Measurements from ENCODE around the gene SERPINB1. TPM values are rescaled to one million over a fixed set of nuclear protein-coding genes. Genes with fewer than 3 reads are reported as not detected.
"Not testable (repeated sequence)": the region's sequence is repeated elsewhere in the genome, so short reads cannot be mapped to it uniquely, and the experiment has no call there.

SERPINB1 gene
- total RNA-seq, 3 donors from 2014 or later, result 35.1 to 53.6 (median 51.8) TPM

- H3K9me3 ChIP-seq, result no peaks in the 10 kb centered on the region
- TF ChIP-seq POLR2A (IDR thresholded peaks at IDR 0.05), result no peak
- TF ChIP-seq CTCF (IDR thresholded peaks at IDR 0.05), result no peak
- no peak for TF ChIP-seq POLR2AphosphoS5 (IDR thresholded peaks at IDR 0.05)
- intact Hi-C loops (cut with DNase I; ENCODE audit: low total_unique reads), result no loop called here
- H3K27me3 ChIP-seq, result no peaks in the 10 kb centered on the region
- no peak for DNase-seq (ENCODE audit: low spot score in 2 of 2)
- H3K36me3 ChIP-seq, result no peaks in the 10 kb centered on the region
- peak overlapping the region; percentile 35 to 62 (median 44) for H3K4me3 ChIP-seq
- no peaks in the 10 kb centered on the region for H3K4me1 ChIP-seq
- H3K27ac ChIP-seq, result peak overlapping the region; percentile 71 to 80
These were observed 12.8 kb upstream of the SERPINB1 start for GRCh38 chr6:2854396-2854982.

GRCh38 chr6:2853769-2854395 is 12.2 kb upstream of the SERPINB1 start:
- intact Hi-C loops (cut with DNase I; ENCODE audit: low total_unique reads), result no loop called here
- H3K4me1 ChIP-seq, result no peaks in the 10 kb centered on the region

GRCh38 chr6:2853378-2853768 is 11.7 kb upstream of the SERPINB1 start:
- Histone ChIP-seq H3K4me3 (peak overlapping the region in 2 of 3 donors; percentile 44 to 62), H3K27ac (peak overlapping the region; percentile 71 to 80)
- H3K36me3 ChIP-seq; intact Hi-C loops (cut with DNase I; ENCODE audit: low total_unique reads); H3K27me3 ChIP-seq; H3K4me1 ChIP-seq; DNase-seq (ENCODE audit: low spot score in 2 of 2); H3K9me3 ChIP-seq: not testable (repeated sequence)

More at GRCh38 chr6:2853769-2854395, 12.2 kb upstream of the SERPINB1 start:
- Histone ChIP-seq H3K9me3 (no peaks in the 10 kb centered on the region), H3K27me3 (no peaks in the 10 kb centered on the region), H3K4me3 (peak overlapping the region; percentile 35 to 62 (median 44)), H3K36me3 (no peaks in the 10 kb centered on the region), H3K27ac (peak overlapping the region; percentile 71 to 80)
- no peak for TF ChIP-seq POLR2AphosphoS5 (IDR thresholded peaks at IDR 0.05)
- peak in 2 of 3 donors; percentile 42 to 43 for TF ChIP-seq CTCF (IDR thresholded peaks at IDR 0.05)
- no peak for TF ChIP-seq POLR2A (IDR thresholded peaks at IDR 0.05)
- peak in 1 of 2 donors; percentile 70 for DNase-seq (ENCODE audit: low spot score in 2 of 2)

GRCh38 chr6:2852921-2853322 is 11.3 kb upstream of the SERPINB1 start:
- Histone ChIP-seq H3K36me3 (no peaks in the 10 kb centered on the region), H3K9me3 (no peaks in the 10 kb centered on the region), H3K4me1 (no peaks in the 10 kb centered on the region), H3K27ac (peak overlapping the region in 1 of 2 donors; percentile 80), H3K27me3 (no peaks in the 10 kb centered on the region), H3K4me3 (no peak overlapping the region)
- intact Hi-C loops (cut with DNase I; ENCODE audit: low total_unique reads), result no loop called here
- DNase-seq (ENCODE audit: low spot score in 2 of 2), result no peak
- TF ChIP-seq CTCF (IDR thresholded peaks at IDR 0.05) (no peak), POLR2A (IDR thresholded peaks at IDR 0.05) (no peak), POLR2AphosphoS5 (IDR thresholded peaks at IDR 0.05) (no peak)

GRCh38 chr6:2852514-2852855 is 10.8 kb upstream of the SERPINB1 start:
- Histone ChIP-seq H3K9me3 (no peaks in the 10 kb centered on the region), H3K27me3 (no peaks in the 10 kb centered on the region), H3K27ac (no peak overlapping the region), H3K4me3 (no peak overlapping the region), H3K4me1 (no peaks in the 10 kb centered on the region), H3K36me3 (no peaks in the 10 kb centered on the region)
- DNase-seq (ENCODE audit: low spot score in 2 of 2), result no peak
- TF ChIP-seq CTCF (IDR thresholded peaks at IDR 0.05), result no peak
- no peak for TF ChIP-seq POLR2A (IDR thresholded peaks at IDR 0.05)
- TF ChIP-seq POLR2AphosphoS5 (IDR thresholded peaks at IDR 0.05), result no peak
- intact Hi-C loops (cut with DNase I; ENCODE audit: low total_unique reads), result no loop called here
